Fibroblast of gingiva (primary cell): ENCODE data around the gene GBX2.
A peak's percentile ranks its signal among the peaks of the same experiment; 100 is the strongest.

Experiments used
- DNase-seq: peaks from one replicate; pipeline ENCODE4 v3.0.0-alpha.2; 2011; ENCODE audit warnings: low read depth

The GBX2 gene

GRCh38 chr2:236180831-236181453 lies 12.8 kb upstream of the GBX2 start:
- DNase-seq = peak; percentile 32

- no peak for DNase-seq
Measured at GRCh38 chr2:236180076-236180816, 12.1 kb upstream of the GBX2 start.

- DNase-seq = no peak
Measured at GRCh38 chr2:236179236-236180075, 11.3 kb upstream of the GBX2 start.

DNA sequence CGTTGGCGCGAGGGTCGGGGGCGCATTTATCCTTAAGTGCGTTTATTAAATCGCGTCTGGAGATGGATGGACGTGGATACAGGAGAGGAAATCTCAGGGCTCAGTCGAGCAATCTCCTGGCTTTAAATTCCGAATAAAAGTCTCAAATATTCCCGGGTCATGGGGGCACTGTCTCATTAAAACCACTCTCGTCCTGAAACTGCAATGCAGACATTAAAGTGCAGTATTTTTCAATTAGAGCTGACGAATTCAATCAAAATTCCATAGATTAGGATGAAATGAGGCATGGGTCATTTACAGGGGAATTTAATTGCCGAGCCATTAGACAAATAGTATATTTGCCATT lies 10.7 kb upstream of the GBX2 start:
- DNase-seq = no peak

DNA sequence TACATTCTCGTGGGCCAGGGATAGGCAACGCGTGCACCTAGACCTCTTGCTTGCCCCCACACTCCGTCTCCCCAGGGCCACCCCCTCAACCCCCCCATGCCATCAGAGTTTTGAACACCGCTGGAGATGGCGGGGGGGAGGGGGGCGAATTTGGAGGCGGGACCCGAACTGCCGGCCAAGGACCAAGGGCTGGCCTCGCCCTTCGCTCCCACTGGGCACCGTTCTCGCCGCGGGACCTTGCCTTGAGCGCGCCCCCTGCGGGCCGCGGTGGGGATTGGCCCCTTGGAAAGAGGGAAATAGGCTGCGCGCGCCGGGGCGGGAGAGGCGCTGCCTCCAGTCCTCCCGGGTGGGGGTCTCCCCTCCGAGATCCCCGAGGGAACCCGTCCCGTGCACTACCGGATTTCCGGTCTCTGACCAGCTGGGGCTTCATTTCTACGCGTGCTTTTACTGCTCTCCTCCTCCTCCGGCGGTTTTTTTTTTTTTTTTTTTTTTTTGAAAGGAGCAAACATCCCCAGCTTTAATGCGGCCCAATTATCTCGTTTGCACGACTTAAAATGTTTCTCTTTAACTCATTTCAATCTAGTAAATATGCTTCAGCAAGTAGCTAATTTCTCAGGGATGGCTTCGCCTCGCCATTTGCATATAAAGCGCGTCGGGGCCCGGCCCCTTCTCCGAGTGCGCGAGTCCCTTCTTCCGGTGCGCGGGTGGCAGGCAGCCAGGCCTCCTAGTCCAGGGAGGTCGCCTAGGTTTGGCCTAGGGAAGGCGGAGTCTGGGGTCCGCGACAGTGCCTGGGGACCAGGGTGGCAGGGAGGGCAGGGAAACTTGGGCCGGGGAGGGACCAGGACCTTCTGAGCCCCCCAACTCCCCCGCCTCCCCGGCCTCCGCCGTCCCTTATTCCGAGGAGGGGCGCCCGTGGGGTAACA lies 10.0 kb upstream of the GBX2 start:
- peak; percentile 17 for DNase-seq

DNA sequence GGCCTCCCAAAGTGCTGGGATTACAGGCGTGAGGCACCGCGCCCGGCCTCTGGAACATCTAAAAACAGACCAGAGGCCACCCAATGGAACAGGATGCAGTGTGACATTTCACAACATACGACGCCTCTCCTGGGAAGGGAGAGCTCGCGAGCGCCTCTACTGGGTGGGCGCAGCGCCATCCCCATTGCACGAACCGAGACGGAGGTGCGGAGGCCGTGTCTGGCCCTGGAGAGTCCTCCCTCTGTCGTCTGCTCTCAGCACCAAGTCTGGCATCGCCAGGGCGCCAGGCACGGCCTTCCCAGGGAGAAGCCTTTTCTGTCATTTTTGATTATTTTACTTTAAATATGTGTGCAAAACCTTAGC lies 9.4 kb upstream of the GBX2 start:
- no peak for DNase-seq

- DNase-seq = no peak
Measured at GRCh38 chr2:236176951-236177350, 8.8 kb upstream of the GBX2 start.

- no peak for DNase-seq
Measured at GRCh38 chr2:236176417-236176816, 8.2 kb upstream of the GBX2 start.

- DNase-seq = no peak
Measured at GRCh38 chr2:236175548-236176150, 7.5 kb upstream of the GBX2 start.

DNA sequence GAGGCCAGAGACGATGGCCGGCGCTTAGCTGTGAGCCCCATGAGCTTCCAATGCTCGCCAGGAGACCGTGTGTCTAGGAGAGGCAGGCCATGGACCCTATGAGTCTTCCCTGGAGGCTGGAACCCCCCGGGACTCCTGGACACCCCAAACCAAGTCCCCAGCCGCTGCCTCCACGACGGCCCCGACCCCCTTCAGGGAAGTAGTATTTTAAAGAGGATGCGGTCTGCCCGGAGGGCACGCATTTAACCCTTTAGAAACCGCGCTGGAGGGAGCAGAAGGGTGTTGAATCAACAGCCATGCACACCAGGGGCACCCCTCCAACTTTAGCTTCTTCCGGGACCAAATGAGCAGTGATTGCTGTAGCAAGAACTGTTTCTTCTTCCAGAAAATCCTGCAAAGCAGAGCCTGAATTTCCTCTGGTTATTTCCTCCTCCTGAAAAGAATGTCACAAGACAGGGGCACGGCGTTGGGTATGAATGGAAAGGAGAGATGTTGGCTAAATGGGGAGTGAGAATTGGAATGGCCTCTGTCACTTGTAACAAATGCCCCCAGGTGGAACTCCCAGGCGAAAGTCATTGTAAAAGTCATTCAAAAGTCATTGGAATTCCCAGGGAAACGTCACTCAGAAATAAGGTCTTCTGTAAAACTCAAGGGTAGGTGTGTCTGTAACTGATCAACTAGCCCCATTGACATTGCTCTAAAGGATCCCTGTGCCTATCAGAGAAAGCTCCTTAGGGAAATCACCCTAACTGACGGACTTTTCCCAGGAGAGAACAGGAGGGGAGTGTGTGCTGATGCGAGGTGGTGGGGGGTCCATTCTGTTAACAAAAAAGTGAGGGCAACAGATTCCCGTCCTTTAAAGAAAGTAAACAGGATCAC lies 5.8 kb upstream of the GBX2 start:
- no peak for DNase-seq

DNA sequence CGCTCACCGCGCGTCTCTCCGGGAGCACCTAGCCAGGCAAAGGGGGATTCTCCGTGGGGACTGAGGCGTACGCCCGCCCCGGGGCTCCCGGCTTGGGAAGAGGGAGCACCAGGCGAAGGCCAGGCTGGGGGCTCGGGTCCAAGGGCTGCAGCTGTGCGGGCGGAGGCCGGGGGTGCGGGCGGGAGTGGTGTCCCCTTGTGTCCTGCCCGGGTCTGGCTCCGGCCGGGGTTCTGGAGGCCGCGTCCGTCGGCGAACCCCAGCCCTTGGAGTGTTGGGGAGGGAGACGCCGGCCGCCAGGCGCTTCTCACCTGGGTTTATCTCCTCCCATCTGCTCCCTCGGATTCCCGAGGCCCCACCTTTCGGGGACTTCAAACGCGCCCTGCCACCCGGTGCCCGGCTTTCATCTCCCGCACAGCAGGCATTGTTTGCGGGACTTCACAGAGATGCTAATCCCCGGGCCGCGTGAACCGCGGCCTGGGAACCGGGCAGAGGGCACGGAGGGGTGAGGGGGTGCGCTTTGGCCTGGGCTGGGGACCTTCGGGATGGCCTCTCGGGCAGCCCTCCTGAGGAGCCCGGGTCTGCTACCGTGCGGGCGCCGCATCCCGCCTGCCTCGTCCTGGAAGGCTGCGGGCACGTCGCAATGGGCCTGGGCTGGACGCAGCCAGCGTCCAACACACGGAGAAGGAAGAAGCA lies 5.0 kb upstream of the GBX2 start:
- DNase-seq = no peak

GRCh38 chr2:236172255-236173035 lies 4.3 kb upstream of the GBX2 start:
- no peak for DNase-seq

GRCh38 chr2:236171680-236172254 lies 3.6 kb upstream of the GBX2 start:
- no peak for DNase-seq

GRCh38 chr2:236171181-236171679 lies 3.0 kb upstream of the GBX2 start:
- no peak for DNase-seq

DNA sequence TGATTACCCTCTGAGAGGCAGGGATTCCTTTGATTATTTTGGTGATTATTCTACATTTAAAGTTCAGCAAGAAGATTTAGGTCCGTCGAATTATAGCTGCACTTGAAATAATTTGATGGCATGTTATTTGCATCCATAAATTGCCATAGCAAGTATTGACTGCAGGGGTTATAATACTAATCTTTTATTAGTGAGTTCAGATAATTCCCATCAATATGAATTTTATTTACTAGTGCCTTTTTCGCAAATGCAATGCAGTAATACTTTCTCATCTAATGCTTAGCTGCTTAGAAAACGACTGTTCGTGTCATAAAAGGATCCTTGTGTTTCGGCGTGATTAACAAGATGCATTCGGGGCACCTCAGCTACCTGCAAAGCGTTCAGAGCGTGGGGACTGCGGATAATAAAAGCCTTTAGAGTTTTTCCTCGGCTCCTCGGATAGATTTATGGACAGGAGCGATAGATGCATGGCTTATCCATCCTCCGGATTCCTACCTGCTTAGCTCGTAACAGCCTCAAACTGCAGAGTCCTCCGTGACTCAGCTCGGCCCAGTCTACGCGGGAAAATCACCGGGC lies 2.5 kb upstream of the GBX2 start:
- DNase-seq = no peak

DNA sequence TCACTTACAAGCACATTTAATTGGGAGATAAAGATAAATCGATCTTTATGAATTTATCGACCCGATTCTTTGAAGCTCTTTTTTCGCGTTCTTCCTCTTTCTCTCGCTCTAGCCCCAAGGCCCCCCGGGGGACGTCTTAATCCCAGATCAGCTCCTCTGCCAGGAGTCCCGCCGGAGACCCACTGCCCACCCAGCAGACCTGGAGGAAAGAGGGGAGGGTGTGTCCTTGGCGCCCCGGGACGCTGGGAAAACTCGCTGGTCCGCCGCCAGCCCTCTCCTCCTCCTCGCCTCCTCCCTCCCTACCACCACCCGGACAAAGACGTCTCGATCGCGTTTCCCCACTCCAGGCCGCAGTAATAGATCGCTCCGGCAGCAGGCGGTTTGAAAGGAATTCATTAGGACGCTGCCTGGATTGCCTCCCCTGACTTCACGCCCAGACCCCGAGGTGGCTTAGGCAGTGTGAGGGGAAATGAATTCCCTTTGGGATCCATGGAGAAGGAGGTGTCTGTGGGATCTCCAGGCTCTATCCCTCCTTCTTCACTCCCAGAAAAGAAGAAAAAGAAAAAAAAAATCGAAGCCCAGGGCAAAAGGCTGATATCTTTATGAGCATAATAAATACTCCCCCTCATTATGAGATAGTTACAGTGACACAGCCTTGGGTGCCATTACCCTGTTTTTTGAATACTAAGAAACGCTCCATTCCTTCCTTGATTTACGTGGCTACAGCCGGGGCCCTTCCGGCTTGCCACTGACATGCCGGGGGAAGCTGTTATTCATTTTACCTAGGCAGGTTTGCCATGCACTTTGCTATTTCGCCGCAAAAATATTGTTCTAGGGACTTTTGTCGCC lies 1.8 kb upstream of the GBX2 start:
- DNase-seq = no peak

DNA sequence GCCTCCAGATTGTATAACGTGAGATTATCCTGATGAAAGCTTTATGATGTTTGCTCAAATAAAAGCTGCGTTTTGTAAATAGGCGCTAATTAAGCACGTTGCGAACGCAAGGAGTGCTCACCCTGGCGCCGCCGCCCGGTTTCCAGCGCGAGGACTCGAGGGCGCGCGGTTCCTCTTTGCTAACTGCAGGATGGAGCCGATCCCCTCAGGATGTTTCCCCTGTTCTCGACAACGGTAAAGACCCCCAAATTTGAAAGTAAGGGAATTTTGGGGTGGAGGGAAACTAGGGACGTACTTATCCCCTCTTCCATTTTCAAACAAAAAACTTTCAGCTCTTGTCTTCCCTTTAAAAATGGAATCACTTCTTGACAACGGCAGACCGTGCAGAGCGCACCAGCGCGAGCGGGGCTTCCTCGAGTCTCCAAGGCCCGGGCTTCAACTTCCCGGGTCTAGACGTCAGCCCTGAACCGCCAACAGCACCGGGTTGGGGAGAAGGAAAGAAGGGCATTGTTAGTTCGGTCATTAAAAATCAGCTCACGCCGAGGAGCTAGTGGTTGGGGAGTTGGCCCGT lies 1.1 kb upstream of the GBX2 start:
- no peak for DNase-seq
